HEK293 (cell line): ENCODE measurements around the gene CRYAB.

ENCODE experiments used
- CTCF ChIP-seq: fragments of 450-650 bp; formaldehyde crosslinking; IDR thresholded peaks from 2 replicates; pipeline ENCODE4 v1.5.1; 2016; ENCODE audit warnings: missing biosample characterization, missing genetic modification characterization
- RBAK ChIP-seq: fragments of 450-650 bp; formaldehyde crosslinking; IDR thresholded peaks from 2 replicates; pipeline ENCODE4 v1.5.1; 2016; ENCODE audit warnings: missing biosample characterization, missing genetic modification characterization
- SP2 ChIP-seq: fragments of 450-650 bp; formaldehyde crosslinking; IDR thresholded peaks from 2 replicates; pipeline ENCODE4 v1.5.1; 2016; ENCODE audit warnings: missing biosample characterization, missing genetic modification characterization
- YY1 ChIP-seq: fragments of 450-650 bp; formaldehyde crosslinking; IDR thresholded peaks from 2 replicates; pipeline ENCODE4 v1.5.1; 2018; ENCODE audit warnings: missing biosample characterization, missing genetic modification characterization
- ZBTB7A ChIP-seq: fragments of 450-650 bp; formaldehyde crosslinking; IDR thresholded peaks from 2 replicates; pipeline ENCODE4 v1.5.1; 2016; ENCODE audit warnings: low read depth, missing biosample characterization, missing genetic modification characterization
- ZFP41 ChIP-seq: fragments of 450-650 bp; formaldehyde crosslinking; IDR thresholded peaks from 2 replicates; pipeline ENCODE4 v1.5.1; 2016; ENCODE audit warnings: missing biosample characterization, missing genetic modification characterization, borderline replicate concordance
- ZNF138 ChIP-seq: fragments of 450-650 bp; formaldehyde crosslinking; IDR thresholded peaks from 2 replicates; pipeline ENCODE4 v1.5.1; 2016; ENCODE audit warnings: missing biosample characterization, missing genetic modification characterization, borderline replicate concordance
- ZNF140 ChIP-seq: fragments of 450-650 bp; formaldehyde crosslinking; IDR thresholded peaks from 2 replicates; pipeline ENCODE4 v1.5.1; 2016; ENCODE audit warnings: missing biosample characterization, missing genetic modification characterization
- ZNF274 ChIP-seq, 2 experiments: fragments of 200-500 bp in 1 of 2; fragments of 450-650 bp in 1 of 2; sonication (Bioruptor generic) in 1 of 2; formaldehyde crosslinking in 1 of 2; IDR thresholded peaks; 2 replicates each; pipeline versions ENCODE4 v1.5.1 to v1.6.1; 2014 to 2016; ENCODE audit warnings: borderline replicate concordance in 1 of 2, inconsistent platforms in 1 of 2, low read length in 1 of 2, missing biosample characterization in 1 of 2, missing genetic modification characterization in 1 of 2
- ZNF660 ChIP-seq: fragments of 450-650 bp; IDR thresholded peaks from 2 replicates; pipeline ENCODE4 v1.5.1; 2018; ENCODE audit warnings: missing biosample characterization, mild to moderate bottlenecking, missing genetic modification characterization
- TF ChIP-seq, protein P1 (sequence below): fragments of 450-650 bp; formaldehyde crosslinking; IDR thresholded peaks from 2 replicates; pipeline ENCODE4 v1.5.1; 2017; ENCODE audit warnings: missing biosample characterization, missing genetic modification characterization

DNA sequence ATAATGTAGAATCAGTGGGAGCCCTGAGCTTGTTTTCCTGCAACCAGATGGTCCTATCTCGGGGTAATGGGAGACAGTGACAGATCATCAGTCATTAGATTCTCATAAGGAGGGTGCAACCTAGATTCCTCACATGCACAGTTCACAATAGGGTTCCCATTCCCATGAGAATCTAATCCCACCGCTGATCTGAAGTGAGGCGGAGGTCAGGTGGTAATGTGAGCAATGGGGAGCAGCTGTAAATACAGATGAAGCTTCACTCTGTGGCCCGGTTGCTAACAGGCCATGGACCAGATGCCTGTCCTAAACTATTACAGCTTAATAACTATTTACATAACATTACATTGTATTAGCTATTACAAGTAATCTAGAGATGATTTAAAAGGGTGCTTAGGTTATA is 42.6 kb upstream of the CRYAB start:
- TF ChIP-seq YY1 (tag by site-specific recombination) (no peak), CTCF (tag by site-specific recombination) (no peak), ZBTB7A (tag by site-specific recombination) (no peak), ZNF140 (tag by site-specific recombination) (no peak), ZNF660 (no peak), SP2 (tag by site-specific recombination) (no peak), ZNF138 (tag by site-specific recombination) (no peak), ZNF274 (IDR thresholded peaks at IDR 0.05; ENCODE audit: low read length) (no peak), ZNF274 (tag by site-specific recombination; IDR thresholded peaks at IDR 0.05; ENCODE audit: borderline replicate concordance) (no peak), ZFP41 (tag by site-specific recombination) (no peak), RBAK (tag by site-specific recombination) (no peak)
- TF ChIP-seq, protein P1, sequence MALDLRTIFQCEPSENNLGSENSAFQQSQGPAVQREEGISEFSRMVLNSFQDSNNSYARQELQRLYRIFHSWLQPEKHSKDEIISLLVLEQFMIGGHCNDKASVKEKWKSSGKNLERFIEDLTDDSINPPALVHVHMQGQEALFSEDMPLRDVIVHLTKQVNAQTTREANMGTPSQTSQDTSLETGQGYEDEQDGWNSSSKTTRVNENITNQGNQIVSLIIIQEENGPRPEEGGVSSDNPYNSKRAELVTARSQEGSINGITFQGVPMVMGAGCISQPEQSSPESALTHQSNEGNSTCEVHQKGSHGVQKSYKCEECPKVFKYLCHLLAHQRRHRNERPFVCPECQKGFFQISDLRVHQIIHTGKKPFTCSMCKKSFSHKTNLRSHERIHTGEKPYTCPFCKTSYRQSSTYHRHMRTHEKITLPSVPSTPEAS (tag by site-specific recombination), result no peak
